Mucosa of rectum (tissue), 2 donors: ENCODE results near the gene ARID1A.
A peak's percentile ranks its signal among the peaks of the same experiment; 100 is the strongest.

ENCODE experiments used
- H3K27ac ChIP-seq, 2 donors: one replicate each; pipeline ENCODE4 v1.7.0; 2013; ENCODE audit warnings: inconsistent platforms in 2 of 2, low read depth in 2 of 2, low read length in 2 of 2
- H3K27me3 ChIP-seq, 2 donors: one replicate each; pipeline ENCODE4 v1.7.0; 2013; ENCODE audit warnings: low read length in 2 of 2; ENCODE audit not compliant: control insufficient read depth in 2 of 2, insufficient read depth in 2 of 2
- H3K36me3 ChIP-seq, 2 donors: one replicate each; pipeline ENCODE4 v1.7.0; 2013; ENCODE audit warnings: low read length in 2 of 2; ENCODE audit not compliant: control insufficient read depth in 2 of 2, insufficient read depth in 2 of 2
- H3K4me1 ChIP-seq, 2 donors: one replicate each; pipeline ENCODE4 v1.7.0; 2013; ENCODE audit warnings: low read length in 2 of 2, mild to moderate bottlenecking in 1 of 2; ENCODE audit not compliant: control insufficient read depth in 2 of 2, insufficient read depth in 2 of 2
- H3K4me3 ChIP-seq, 2 donors: one replicate each; pipeline ENCODE4 v1.7.0; 2013; ENCODE audit warnings: low read length in 2 of 2
- H3K9ac ChIP-seq, 2 donors: one replicate each; pipeline ENCODE4 v1.7.0; 2013; ENCODE audit warnings: low read length in 2 of 2, low read depth in 1 of 2, mild to moderate bottlenecking in 1 of 2
- H3K9me3 ChIP-seq, 2 donors: one replicate each; pipeline ENCODE4 v1.7.0; 2013; ENCODE audit warnings: low read length in 2 of 2; ENCODE audit not compliant: control insufficient read depth in 2 of 2
- donor health status: healthy.
- donor health status: Normal muscosa, but diverticular disease.

Gene ARID1A

GRCh38 chr1:26829184-26829911 lies 133.5 kb downstream of the ARID1A start:
- peak overlapping the region in 1 of 2 donors; percentile 40 for H3K27ac ChIP-seq
- H3K4me3 ChIP-seq = peak overlapping the region in 1 of 2 donors; percentile 32
- peaks cover 35 to 40% of the 10 kb centered on the region in 2 donors for H3K4me1 ChIP-seq

GRCh38 chr1:26831059-26831458 lies 135.2 kb downstream of the ARID1A start:
- peaks cover 32 to 40% of the 10 kb centered on the region in 2 donors for H3K36me3 ChIP-seq
- peaks cover 29 to 30% of the 10 kb centered on the region in 2 donors for H3K4me1 ChIP-seq
- H3K27me3 ChIP-seq = no peaks in the 10 kb centered on the region
- H3K4me3 ChIP-seq = no peak overlapping the region
- H3K9ac ChIP-seq = no peak overlapping the region
- no peaks in the 10 kb centered on the region for H3K9me3 ChIP-seq
- no peak overlapping the region for H3K27ac ChIP-seq

More at GRCh38 chr1:26829184-26829911, 133.5 kb downstream of the ARID1A start:
- H3K9me3 ChIP-seq = no peaks in the 10 kb centered on the region
- H3K9ac ChIP-seq = no peak overlapping the region
- H3K36me3 ChIP-seq = peaks cover 25 to 26% of the 10 kb centered on the region in 2 donors
- no peaks in the 10 kb centered on the region for H3K27me3 ChIP-seq
